Measurements from ENCODE around the gene IL1RAPL1.

- TF ChIP-seq TRIM24 (IDR thresholded peaks at IDR 0.05) (no peak), ZBTB7A (IDR thresholded peaks at IDR 0.05; ENCODE audit: borderline replicate concordance, control insufficient read depth, low read depth, low read length) (no peak), NFYB (IDR thresholded peaks at IDR 0.05; ENCODE audit: extremely low read depth, insufficient read length) (no peak), CBFB (CRISPR knock-in tag; IDR thresholded peaks at IDR 0.05) (no peak), CTCF (IDR thresholded peaks at IDR 0.05 in 2 of 3, conservative IDR thresholded peaks at IDR 0.05 in 1 of 3; ENCODE audit: insufficient read depth in 2 of 3, low read depth in 1 of 3, low read length in 3 of 3) (no peak), CEBPB (tag; IDR thresholded peaks at IDR 0.05) (no peak), ZNF253 (CRISPR knock-in tag; conservative IDR thresholded peaks at IDR 0.05) (no peak), RNF219 (CRISPR knock-in tag; IDR thresholded peaks at IDR 0.05) (no peak)
Observed at GRCh38 chrX:29824176-29824906, 1237.1 kb downstream of the IL1RAPL1 start.

Data from K562 (cell line).